ENCODE measurements around the gene TMEM167B.

DNA sequence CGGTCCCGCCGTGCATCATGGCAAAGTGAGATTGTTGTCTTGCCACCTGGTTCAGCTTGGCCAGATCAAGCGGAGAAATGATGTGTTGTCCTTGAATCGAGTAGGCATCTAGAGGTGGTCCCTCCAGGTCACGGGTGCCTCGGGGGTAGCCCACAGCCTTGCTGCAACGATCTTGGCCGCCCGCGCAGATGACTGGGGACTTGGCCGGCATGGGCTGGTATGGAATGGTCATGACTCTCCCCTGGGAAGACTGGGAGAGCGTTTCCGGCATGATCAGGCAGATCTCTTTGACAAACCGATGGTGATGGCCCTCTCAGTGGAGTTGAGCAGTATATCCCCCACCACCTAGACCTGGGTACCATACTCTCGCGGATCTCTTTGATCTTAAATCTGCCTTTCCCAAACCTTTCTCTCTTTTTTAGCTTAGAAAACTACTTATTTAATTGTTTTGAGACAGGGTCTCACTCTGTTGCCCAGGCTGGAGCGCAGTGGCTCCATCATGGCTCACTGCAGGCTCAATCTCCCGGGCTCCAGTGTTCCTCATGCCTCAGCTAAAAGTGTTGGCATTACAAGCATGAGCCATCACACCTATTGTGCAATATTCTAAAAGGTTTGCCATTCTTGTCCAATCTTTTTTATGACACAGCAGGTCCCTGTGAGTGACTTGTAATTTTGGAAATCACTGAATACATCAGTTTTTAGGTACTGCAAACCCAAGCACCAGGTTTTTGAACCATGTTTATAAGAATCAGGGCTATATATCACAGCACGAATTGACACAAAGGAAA lies 14.0 kb downstream of the TMEM167B start:
- no peak for TF ChIP-seq EZH2 (IDR thresholded peaks at IDR 0.05; ENCODE audit: borderline replicate concordance, low read depth, low read length, poor library complexity, severe bottlenecking)
- no peak for TF ChIP-seq CTCF (conservative IDR thresholded peaks at IDR 0.05; ENCODE audit: low read depth, low read length)
